ENCODE results near the gene DACT2.
"Not testable (repeated sequence)": the region's sequence is repeated elsewhere in the genome, so short reads cannot be mapped to it uniquely, and the experiment has no call there.

DACT2 gene, protein sequence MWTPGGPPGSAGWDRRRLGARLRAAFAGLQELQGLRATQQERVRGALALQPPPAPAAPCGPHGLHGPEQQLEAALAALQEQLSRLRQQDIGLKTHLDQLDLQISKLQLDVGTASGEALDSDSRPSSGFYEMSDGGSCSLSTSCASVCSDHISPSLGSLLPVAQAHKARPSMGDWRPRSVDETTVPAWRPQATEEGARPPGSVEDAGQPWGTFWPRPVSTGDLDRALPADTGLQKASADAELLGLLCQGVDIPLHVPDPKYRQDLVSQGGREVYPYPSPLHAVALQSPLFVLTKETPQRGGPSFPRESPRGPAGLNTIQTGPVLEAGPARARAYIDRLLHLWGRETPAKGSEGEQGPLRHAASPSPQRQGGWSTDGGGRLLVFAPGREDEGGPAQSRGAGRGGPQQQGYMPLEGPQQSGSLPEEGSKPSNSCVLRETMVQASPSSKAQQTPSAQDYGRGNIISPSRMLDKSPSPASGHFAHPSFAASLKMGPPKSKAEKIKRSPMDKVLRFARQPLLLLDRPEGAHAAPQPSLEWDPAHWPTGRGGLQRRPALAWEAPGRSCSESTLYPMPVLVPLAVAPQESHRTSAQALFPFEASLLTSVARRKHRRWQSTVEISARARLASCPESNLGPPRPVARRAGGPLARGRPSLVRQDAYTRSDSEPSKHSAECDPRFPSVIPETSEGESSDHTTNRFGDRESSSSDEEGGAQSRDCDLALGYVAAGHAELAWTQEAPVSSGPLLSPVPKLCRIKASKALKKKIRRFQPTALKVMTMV

DNA sequence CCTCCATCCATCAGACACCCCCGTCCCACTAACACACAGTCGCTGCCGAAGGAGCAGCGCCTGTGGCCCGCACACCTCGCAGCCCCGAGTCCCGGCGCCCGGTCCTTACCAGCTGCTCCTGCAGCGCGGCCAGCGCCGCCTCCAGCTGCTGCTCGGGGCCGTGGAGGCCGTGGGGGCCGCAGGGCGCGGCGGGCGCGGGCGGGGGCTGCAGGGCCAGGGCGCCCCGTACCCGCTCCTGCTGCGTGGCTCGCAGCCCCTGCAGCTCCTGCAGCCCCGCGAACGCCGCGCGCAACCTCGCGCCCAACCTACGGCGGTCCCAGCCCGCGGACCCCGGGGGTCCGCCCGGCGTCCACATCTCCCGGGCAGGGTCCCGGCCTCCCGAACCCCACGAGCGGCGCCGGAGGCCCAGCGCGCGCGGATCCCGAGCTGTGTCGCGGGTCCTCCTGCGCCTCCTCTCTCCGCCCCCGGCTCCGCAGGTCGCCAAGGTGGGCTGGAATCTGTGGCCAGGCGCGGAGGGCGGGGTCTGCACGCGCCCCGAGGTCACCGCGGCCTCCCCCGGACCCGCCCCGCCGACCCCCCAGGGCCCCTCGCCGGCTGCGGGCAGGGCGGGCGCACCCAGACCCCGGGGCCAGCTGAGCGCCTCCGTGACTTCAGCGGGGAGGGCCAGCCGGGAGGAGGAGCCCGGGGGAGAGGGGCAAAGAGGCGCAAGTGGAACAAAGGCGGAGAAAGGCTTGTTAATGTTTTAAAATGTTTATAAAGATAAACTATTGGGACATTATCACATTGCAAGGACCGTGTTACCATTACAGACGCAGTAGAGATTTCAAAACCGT is at the start of gene DACT2:
DACT2 (minus strand) TSS at position 499 of the 833 bp plus-strand sequence; CDS start at position 355, 144 bp downstream.
- DNase-seq, result no peak

DNA sequence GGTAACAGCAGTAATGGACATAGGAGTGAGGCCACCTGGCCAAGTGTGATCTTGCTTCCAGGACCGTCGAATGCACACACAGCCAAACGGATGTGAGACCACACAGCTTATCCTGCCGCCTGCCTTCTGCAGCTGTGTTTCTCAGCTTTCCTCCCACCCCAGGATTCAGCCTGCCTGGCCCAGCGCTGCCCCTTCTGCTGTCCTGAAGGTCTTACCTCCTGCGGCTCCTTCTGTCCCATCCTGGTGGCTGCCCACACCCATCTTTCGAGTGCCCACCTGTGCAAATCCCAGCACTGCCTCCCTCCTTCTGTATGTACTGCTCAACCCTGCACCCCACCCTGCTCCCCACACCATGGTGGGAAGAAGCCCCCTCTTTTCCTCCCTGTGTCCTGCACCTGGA is 49.4 kb upstream of the DACT2 start:
- no peak for DNase-seq

GRCh38 chr6:168368066-168368820 is 48.7 kb upstream of the DACT2 start:
- no peak for DNase-seq

GRCh38 chr6:168367285-168367751 is 47.7 kb upstream of the DACT2 start:
- no peak for DNase-seq

DNA sequence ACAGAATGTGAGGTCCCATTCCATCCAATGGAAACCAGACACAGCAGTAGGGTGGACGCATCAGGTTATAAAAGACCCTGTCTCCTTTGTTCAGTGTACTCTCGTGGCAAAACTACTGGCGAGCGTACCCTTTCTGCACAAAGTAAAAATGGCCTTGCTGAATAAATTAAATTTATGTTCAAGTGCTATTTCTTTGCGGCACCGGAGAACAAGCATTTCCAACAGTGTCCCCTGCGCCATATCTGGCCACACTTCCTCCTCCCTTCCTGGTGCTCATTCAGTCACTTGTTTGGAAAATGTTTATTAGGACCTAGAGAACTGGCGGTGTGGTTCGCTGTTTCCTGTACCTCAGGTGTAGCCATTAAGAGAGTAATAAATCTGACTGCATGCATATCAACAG is 46.9 kb upstream of the DACT2 start:
- DNase-seq, result no peak

DNA sequence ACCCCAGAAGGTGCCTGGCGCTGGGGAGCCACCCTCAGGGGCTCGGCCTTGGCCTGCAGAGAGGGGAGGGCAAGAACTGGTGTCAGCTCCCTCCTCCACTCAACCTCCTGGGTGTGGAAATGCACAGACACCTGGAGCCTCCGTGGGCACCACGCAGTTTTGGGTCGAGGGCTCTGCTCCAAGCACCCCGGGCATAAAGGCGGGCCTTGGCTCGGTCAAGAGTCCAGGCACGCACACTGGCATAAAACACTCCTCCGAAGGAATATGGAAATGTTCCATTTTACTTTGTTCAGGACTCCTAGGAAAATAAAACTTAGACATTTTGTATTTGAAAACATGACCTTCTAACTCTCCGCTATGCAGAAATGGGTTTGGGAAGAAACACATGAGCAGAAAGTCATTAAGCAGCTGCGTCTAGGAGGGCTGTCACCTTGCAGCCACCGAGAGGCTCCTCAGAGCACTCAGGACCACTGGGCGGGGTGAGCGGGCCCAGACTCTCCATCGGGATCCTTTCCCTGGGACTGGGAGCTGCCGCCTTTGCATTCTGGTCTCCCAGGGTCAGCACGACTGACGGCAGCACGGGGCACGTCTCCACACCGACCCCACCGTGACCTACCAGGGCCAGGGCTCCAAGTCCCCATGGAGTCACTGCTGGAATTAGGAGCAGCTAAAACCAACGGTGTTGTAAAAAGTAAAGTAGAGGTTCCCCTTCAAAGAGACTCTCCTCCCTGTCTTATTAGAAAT is 46.0 kb upstream of the DACT2 start:
- DNase-seq, result no peak

- DNase-seq, result no peak
These were observed 45.3 kb upstream of the DACT2 start for GRCh38 chr6:168364793-168365421.

DNA sequence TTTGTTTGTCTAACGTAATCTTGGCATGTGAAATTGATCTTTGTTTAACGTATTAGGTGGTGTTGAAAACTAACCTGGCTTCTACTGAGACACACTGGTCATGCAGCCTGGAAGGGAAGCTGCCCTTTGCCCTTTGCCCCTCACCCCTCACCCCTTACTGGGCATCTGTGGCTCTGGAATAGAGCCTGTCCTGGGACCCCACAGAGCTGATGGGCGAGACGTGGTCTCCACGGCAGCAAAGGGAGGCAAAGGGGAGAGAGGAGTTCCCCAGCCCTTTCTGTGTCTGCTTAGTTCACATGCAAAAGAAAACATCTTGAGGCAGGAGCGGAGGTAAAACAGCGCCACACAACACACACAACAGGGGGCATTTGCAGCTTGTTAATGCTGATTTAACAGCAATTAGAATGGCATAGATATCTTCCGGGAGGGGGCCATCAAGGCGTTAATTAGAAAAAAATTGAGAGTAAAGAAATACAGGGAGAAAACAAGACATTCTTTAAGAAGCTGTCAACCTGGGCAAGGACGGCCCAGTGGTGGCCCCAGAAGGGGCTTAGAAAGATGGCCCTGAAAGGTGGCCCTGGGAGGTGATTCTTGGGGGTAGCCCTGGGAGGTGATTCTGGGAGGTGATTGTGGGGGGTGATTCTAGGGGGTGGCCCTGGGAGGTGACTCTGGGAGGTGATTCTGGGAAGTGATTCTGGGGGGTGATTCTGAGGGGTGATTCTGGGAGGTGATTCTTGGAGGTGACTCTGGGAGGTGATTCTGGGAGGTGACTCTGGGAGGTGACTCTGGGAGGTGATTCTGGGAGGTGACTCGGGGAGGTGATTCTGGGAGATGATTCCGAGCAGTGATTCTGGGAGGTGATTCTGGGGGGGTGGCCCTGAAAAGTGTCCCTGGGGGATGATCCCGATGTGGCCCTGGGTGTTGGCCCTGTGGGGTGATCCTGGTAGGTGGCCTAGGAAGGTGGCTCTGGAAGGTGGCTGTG is 44.5 kb upstream of the DACT2 start:
- no peak for DNase-seq

DNA sequence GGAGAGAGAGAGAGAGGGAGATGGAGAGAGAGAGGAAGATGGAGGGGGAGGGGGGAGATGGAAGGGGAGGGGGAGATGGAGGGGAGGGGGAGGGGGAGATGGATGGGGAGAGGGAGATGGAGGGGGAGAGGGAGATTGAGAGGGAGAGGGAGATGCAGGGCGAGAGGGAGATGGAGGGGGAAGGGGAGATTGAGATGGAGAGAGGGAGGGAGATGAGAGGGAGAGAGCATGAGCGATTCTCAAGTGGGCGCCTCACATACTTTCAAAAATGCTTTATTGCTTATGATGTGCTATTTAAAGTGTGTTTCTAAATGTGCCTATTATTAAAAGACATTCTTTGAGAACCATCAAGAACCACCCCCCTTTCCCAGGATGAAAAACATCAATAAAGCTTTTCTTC is 43.7 kb upstream of the DACT2 start:
- DNase-seq, result no peak

GRCh38 chr6:168362276-168362990 is 42.9 kb upstream of the DACT2 start:
- no peak for DNase-seq

DNA sequence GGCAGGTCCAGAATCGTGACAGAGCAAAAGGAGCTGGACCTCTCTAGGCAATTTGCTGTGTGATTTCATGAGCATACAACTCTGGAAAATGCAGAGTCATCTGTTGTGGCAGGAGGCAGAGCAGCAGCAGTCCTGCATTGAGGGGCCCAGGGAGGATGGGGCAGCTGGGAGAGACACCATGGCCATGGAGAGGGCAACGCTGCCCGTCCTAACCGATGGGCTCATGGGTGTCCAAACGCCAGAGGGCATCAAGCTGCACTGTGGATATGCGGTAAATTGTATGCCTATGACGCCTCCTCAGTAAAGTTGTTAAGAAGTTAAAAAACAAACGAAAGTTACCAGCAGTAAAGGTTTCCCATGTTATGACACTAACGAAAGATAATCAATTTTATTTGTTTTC is 42.2 kb upstream of the DACT2 start:
- DNase-seq, result no peak

- DNase-seq, result no peak
These were observed 40.2 kb upstream of the DACT2 start for GRCh38 chr6:168359794-168360193.

- no peak for DNase-seq
These were observed 39.4 kb upstream of the DACT2 start for GRCh38 chr6:168358842-168359420.

- not testable (repeated sequence) for DNase-seq
These were observed 37.3 kb upstream of the DACT2 start for GRCh38 chr6:168356872-168357271.

- peak; percentile 14 for DNase-seq
These were observed 36.3 kb upstream of the DACT2 start for GRCh38 chr6:168355716-168356522.

GRCh38 chr6:168354338-168354737 is 34.8 kb upstream of the DACT2 start:
- DNase-seq, result no peak

GRCh38 chr6:168353041-168353440 is 33.5 kb upstream of the DACT2 start:
- no peak for DNase-seq

- no peak for DNase-seq
These were observed 32.5 kb upstream of the DACT2 start for GRCh38 chr6:168352096-168352495.
